GM21447 (cell line): Measurements from ENCODE around the gene DYNC2H1.
"Not testable (repeated sequence)": the region's sequence is repeated elsewhere in the genome, so short reads cannot be mapped to it uniquely, and the experiment has no call there.

Experiments used
- ATAC-seq: cut with Tn5 transposase; IDR thresholded peaks from one replicate; pipeline ENCODE4 v1.9.1; 2021; ENCODE audit not compliant: unreplicated experiment

DYNC2H1 gene

GRCh38 chr11:103125462-103125861 lies 16.2 kb downstream of the DYNC2H1 start:
- ATAC-seq, result no peak

- ATAC-seq, result not testable (repeated sequence)
Observed at GRCh38 chr11:103141986-103142385, 32.8 kb downstream of the DYNC2H1 start.

GRCh38 chr11:103147627-103148026 lies 38.4 kb downstream of the DYNC2H1 start:
- ATAC-seq, result no peak

GRCh38 chr11:103157542-103157941 lies 48.3 kb downstream of the DYNC2H1 start:
- no peak for ATAC-seq

- ATAC-seq, result no peak
Observed at GRCh38 chr11:103164093-103164796, 55.0 kb downstream of the DYNC2H1 start.

- ATAC-seq, result no peak
Observed at GRCh38 chr11:103167166-103167565, 57.9 kb downstream of the DYNC2H1 start.

- no peak for ATAC-seq
Observed at GRCh38 chr11:103170865-103171264, 61.6 kb downstream of the DYNC2H1 start.

- ATAC-seq, result no peak
Observed at GRCh38 chr11:103175461-103176129, 66.4 kb downstream of the DYNC2H1 start.

- no peak for ATAC-seq
Observed at GRCh38 chr11:103183981-103184611, 74.9 kb downstream of the DYNC2H1 start.

- no peak for ATAC-seq
Observed at GRCh38 chr11:103202048-103202651, 92.9 kb downstream of the DYNC2H1 start.

- no peak for ATAC-seq
Observed at GRCh38 chr11:103210543-103210942, 101.3 kb downstream of the DYNC2H1 start.

- no peak for ATAC-seq
Observed at GRCh38 chr11:103215812-103216211, 106.6 kb downstream of the DYNC2H1 start.

- no peak for ATAC-seq
Observed at GRCh38 chr11:103220133-103220532, 110.9 kb downstream of the DYNC2H1 start.

GRCh38 chr11:103222806-103223205 lies 113.6 kb downstream of the DYNC2H1 start:
- no peak for ATAC-seq

- ATAC-seq, result no peak
Observed at GRCh38 chr11:103228807-103229206, 119.6 kb downstream of the DYNC2H1 start.

GRCh38 chr11:103234974-103235373 lies 125.7 kb downstream of the DYNC2H1 start:
- no peak for ATAC-seq

GRCh38 chr11:103241574-103241973 lies 132.3 kb downstream of the DYNC2H1 start:
- no peak for ATAC-seq

GRCh38 chr11:103254123-103254522 lies 144.9 kb downstream of the DYNC2H1 start:
- ATAC-seq, result no peak

GRCh38 chr11:103257360-103257759 lies 148.1 kb downstream of the DYNC2H1 start:
- no peak for ATAC-seq

- no peak for ATAC-seq
Observed at GRCh38 chr11:103266167-103266831, 157.1 kb downstream of the DYNC2H1 start.

- no peak for ATAC-seq
Observed at GRCh38 chr11:103272876-103273275, 163.7 kb downstream of the DYNC2H1 start.
